AG10803 (cell line): Measurements from ENCODE around the gene POLDIP2.
A peak's percentile ranks its signal among the peaks of the same experiment; 100 is the strongest.

Experiments
- DNase-seq: peaks from one replicate; pipeline ENCODE4 v3.0.0; 2010; ENCODE audit warnings: low read depth
- H3K4me3 ChIP-seq: 2 replicates; pipeline ENCODE4 v1.5.1; 2011; ENCODE audit warnings: mild to moderate bottlenecking, low read length, control low read depth
- CTCF ChIP-seq: conservative IDR thresholded peaks from 2 replicates; pipeline ENCODE4 v1.5.1; 2011; ENCODE audit warnings: mild to moderate bottlenecking, low read length, control low read depth, inconsistent platforms

POLDIP2 gene

GRCh38 chr17:28324267-28324745 is 33.0 kb downstream of the POLDIP2 start:
- no peak overlapping the region for H3K4me3 ChIP-seq
- no peak for TF ChIP-seq CTCF
- DNase-seq = no peak

GRCh38 chr17:28320215-28321061 is 36.9 kb downstream of the POLDIP2 start:
- TF ChIP-seq CTCF = no peak
- DNase-seq = no peak

GRCh38 chr17:28319598-28319935 is 37.8 kb downstream of the POLDIP2 start:
- TF ChIP-seq CTCF = no peak
- no peak for DNase-seq
- H3K4me3 ChIP-seq = peak overlapping the region; percentile 80

More at GRCh38 chr17:28320215-28321061, 36.9 kb downstream of the POLDIP2 start:
- H3K4me3 ChIP-seq = no peak overlapping the region; the same call in 1 of the 2 replicates

DNA sequence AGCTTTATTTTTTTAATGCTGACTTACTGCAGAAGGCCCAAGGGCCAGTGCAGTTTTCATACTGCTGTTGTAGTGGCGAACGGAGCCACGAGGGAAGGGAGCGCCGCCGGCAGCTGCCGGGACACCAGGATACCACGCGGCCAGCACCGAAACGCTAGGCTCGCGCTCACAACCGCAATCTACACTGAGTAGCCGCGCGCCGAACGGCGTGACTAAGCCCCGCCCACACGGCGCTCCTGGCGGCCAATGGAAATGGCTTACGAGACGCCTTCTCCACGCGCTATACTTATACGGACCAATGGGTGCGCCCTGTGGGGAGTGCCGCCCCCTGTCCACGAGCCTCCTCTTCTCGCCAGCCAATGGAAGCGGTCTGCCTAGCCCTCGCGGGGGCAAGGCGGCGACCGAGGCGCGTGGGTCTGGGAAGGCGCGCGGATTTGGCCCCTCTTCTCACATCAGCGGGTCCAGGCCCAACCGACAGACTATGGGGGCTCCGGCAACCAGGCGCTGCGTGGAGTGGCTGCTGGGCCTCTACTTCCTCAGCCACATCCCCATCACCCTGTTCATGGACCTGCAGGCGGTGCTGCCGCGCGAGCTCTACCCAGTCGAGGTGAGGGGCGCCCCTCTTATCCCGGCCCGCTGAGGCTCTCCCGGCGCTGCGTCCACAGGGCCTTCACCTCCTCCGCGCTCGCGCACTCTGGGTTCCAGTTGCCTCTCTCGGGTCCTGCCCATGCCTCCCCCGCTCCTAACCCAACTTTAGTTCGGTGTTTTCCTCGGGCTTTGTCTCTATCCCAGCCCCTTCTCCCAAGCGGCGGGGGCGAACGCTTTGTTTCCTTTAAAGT is 38.3 kb downstream of the POLDIP2 start, which contains the start of gene TMEM97:
TSS of gene TMEM97 (plus strand) at position 442 of the 839 bp plus-strand sequence. CDS start at position 482, 40 bp downstream.
- peak within 1 kb of the TSS; percentile 80 for H3K4me3 ChIP-seq
- DNase-seq = peak; percentile 96
- TF ChIP-seq CTCF = peak; percentile 22

DNA sequence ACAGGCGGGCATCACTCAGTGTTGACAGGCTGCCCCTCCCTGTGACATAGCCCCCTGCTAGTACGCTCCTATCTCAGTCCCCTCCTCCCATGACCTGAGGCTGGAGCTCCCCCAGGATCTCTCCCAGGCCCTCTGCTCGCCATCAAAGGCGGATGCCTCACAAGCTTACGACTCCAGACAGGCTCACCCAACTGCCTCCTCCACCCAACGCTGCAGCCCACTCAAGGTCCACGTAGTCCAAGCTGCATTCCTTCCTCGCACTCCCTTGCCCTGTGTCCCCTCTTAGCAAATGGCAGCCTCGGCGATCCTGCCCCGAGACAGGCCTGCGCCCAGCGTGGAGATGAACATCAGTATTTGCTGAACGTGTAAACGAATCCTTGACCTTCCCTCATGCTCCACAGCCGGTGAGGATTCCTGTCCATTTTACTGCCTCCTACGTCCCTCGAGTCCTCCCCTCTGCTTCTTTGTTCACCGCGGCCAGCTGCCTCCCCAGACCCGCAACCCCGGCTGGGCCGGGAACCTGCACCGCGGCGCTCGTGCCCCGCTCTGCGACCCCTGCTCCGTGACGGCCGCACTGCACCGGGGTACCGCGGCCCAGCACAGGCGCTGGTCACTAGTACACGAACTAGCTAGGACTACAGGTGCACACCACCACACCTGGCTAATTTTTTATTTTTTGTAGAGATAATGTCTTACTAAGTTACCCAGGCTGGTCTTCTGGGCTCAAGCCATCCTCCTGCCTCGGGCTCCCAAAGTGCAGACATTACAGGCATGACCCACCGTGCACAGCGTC is 39.2 kb downstream of the POLDIP2 start:
- no peak for TF ChIP-seq CTCF
- DNase-seq = no peak
- H3K4me3 ChIP-seq = peak overlapping the region; percentile 80

DNA sequence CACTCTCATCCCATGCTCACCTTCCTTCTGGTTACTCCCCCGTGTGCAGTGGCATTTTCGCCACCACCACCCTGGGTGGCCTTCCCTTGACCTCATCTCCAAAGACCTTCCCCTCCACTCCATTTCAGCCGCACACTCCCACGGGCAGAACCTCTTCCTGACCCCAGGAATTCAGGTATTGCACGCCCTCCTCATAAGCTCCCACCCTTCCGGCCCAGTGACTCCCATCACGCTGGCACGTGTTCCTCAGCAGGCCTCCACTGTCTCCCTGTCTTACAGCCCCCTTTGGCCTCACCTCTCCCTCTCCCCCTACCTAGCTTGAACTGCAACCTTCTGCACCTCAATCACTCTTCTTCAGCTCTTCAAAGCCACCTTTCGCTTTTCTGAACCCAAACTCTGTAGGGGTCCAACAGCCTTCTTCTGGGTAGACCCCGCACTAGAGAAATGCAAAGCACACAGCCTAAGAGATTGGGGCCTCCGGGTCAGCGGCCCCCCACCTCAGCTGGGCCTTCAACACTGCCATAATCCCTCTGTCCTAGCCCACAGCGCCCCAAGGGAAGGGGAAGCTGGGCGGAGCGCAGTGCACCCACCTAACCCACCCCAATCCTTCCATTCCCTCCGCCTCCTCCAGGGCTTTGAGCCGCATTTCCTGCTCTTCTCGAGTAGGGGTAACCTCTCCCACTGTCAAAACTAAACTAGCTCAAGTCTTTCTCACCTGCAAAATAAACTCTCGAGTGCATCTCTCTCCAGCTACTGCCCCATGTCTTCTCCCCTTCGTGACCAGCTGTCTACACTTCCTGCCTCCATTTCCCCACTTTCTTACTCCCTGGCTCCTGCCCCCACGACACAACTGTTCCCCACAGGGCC is 40.0 kb downstream of the POLDIP2 start:
- TF ChIP-seq CTCF = no peak
- no peak overlapping the region for H3K4me3 ChIP-seq
- no peak for DNase-seq
